C4-2B (cell line): ENCODE results near the gene DAPK1.

Source experiments
- ZFX ChIP-seq: fragments of 450-650 bp; IDR thresholded peaks from 2 replicates; pipeline ENCODE4 v1.6.1; 2017
- TF ChIP-seq, protein P1 (sequence below): fragments of 450-650 bp; conservative IDR thresholded peaks from 2 replicates; pipeline ENCODE4 v1.5.1; 2017; ENCODE audit warnings: mild to moderate bottlenecking

- TF ChIP-seq, protein P1, sequence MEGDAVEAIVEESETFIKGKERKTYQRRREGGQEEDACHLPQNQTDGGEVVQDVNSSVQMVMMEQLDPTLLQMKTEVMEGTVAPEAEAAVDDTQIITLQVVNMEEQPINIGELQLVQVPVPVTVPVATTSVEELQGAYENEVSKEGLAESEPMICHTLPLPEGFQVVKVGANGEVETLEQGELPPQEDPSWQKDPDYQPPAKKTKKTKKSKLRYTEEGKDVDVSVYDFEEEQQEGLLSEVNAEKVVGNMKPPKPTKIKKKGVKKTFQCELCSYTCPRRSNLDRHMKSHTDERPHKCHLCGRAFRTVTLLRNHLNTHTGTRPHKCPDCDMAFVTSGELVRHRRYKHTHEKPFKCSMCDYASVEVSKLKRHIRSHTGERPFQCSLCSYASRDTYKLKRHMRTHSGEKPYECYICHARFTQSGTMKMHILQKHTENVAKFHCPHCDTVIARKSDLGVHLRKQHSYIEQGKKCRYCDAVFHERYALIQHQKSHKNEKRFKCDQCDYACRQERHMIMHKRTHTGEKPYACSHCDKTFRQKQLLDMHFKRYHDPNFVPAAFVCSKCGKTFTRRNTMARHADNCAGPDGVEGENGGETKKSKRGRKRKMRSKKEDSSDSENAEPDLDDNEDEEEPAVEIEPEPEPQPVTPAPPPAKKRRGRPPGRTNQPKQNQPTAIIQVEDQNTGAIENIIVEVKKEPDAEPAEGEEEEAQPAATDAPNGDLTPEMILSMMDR: no peak
- TF ChIP-seq ZFX: no peak
Measured at GRCh38 chr9:87676976-87677775, 179.5 kb downstream of the DAPK1 start.
